Neural cell (in vitro differentiated cells): ENCODE data around the gene GPC1. TPM values are rescaled to one million over a fixed set of nuclear protein-coding genes. Genes with fewer than 3 reads are reported as not detected.

Experiments used
- H2AFZ ChIP-seq: fragments of 200-600, 300-800 bp; sonication (generic), shearing (Covaris generic); 2 replicates; pipeline ENCODE4 v1.6.0; 2014; ENCODE audit warnings: low read depth, mild to moderate bottlenecking, antibody characterized with exemption, low read length, moderate library complexity
- H3F3A ChIP-seq: fragments of 200-600 bp; shearing (Covaris generic); 2 replicates; pipeline ENCODE4 v1.6.1; 2016; ENCODE audit warnings: mild to moderate bottlenecking, moderate library complexity, mixed read lengths, antibody characterized with exemption, low read length; ENCODE audit not compliant: insufficient read depth, poor library complexity, severe bottlenecking
- H3K27ac ChIP-seq: fragments of 200-600, 300-800 bp; sonication (generic), shearing (Covaris generic); 2 replicates; pipeline ENCODE4 v1.5.1; 2014; ENCODE audit warnings: mild to moderate bottlenecking, low read length, moderate library complexity
- H3K27me3 ChIP-seq: fragments of 300-800, 200-600 bp; sonication (generic), shearing (Covaris generic); 2 replicates; pipeline ENCODE4 v1.6.0; 2014; ENCODE audit warnings: mild to moderate bottlenecking, low read depth, low read length, moderate library complexity; ENCODE audit not compliant: insufficient read depth
- H3K36me3 ChIP-seq: fragments of 300-800, 200-600 bp; sonication (generic), shearing (Covaris generic); 2 replicates; pipeline ENCODE4 v1.5.1; 2014; ENCODE audit warnings: mild to moderate bottlenecking, antibody characterized with exemption, low read length, moderate library complexity; ENCODE audit not compliant: insufficient read depth
- H3K4me2 ChIP-seq: fragments of 300-800, 200-600 bp; sonication (generic), shearing (Covaris generic); 2 replicates; pipeline ENCODE4 v1.6.0; 2014; ENCODE audit warnings: mild to moderate bottlenecking, low read length
- H3K4me3 ChIP-seq: fragments of 300-800, 200-600 bp; sonication (generic), shearing (Covaris generic); 2 replicates; pipeline ENCODE4 v1.5.1; 2014; ENCODE audit warnings: mild to moderate bottlenecking, low read length, moderate library complexity
- H3K79me2 ChIP-seq: fragments of 200-600 bp; shearing (Covaris generic); replicated peaks from 2 replicates; pipeline ENCODE4 v1.6.0; 2014; ENCODE audit warnings: mild to moderate bottlenecking, low read length, moderate library complexity; ENCODE audit not compliant: insufficient read depth
- H3K9ac ChIP-seq: fragments of 300-800, 200-600 bp; sonication (generic), shearing (Covaris generic); 2 replicates; pipeline ENCODE4 v1.6.1; 2016; ENCODE audit warnings: mild to moderate bottlenecking, low read length, mixed read lengths
- H3K9me2 ChIP-seq: fragments of 200-600 bp; shearing (Covaris generic); 2 replicates; pipeline ENCODE4 v1.6.1; 2016; ENCODE audit warnings: mild to moderate bottlenecking, low read length, mixed read lengths; ENCODE audit not compliant: insufficient read depth
- H3K9me3 ChIP-seq: fragments of 200-600, 300-800 bp; sonication (generic), shearing (Covaris generic); 2 replicates; pipeline ENCODE4 v1.6.1; 2016; ENCODE audit warnings: mild to moderate bottlenecking, mixed run types, low read length, moderate library complexity, mixed read lengths
- H4K20me1 ChIP-seq: fragments of 200-600 bp; shearing (Covaris generic); 2 replicates; pipeline ENCODE4 v1.6.1; 2016; ENCODE audit warnings: mild to moderate bottlenecking, mixed run types; ENCODE audit not compliant: insufficient read depth
- CTCF ChIP-seq: fragments of 450-650 bp; IDR thresholded peaks from 2 replicates; pipeline ENCODE4 v1.5.1; 2014; ENCODE audit warnings: antibody characterized with exemption, mild to moderate bottlenecking, moderate library complexity; ENCODE audit not compliant: poor library complexity, severe bottlenecking
- EP300 ChIP-seq: fragments of 450-650 bp; conservative IDR thresholded peaks from 2 replicates; pipeline ENCODE4 v1.6.1; 2014; ENCODE audit warnings: antibody characterized with exemption, mild to moderate bottlenecking, moderate library complexity; ENCODE audit not compliant: poor library complexity, severe bottlenecking
- EZH2 ChIP-seq: fragments of 200-600, 300-800 bp; shearing (Covaris generic), sonication (generic); IDR thresholded peaks from 2 replicates; pipeline ENCODE4 v1.6.1; 2014; ENCODE audit warnings: antibody characterized with exemption, low read length, borderline replicate concordance, mild to moderate bottlenecking; ENCODE audit not compliant: insufficient read depth, poor library complexity, severe bottlenecking
- MXI1 ChIP-seq: fragments of 450-650 bp; conservative IDR thresholded peaks from 2 replicates; pipeline ENCODE4 v1.6.1; 2014; ENCODE audit warnings: antibody characterized with exemption, mild to moderate bottlenecking; ENCODE audit not compliant: poor library complexity, severe bottlenecking
- POLR2AphosphoS5 ChIP-seq: IDR thresholded peaks from 2 replicates; pipeline ENCODE4 v1.6.1; 2012
- RAD21 ChIP-seq: fragments of 450-650 bp; conservative IDR thresholded peaks from 2 replicates; pipeline ENCODE4 v1.6.1; 2014; ENCODE audit warnings: antibody characterized with exemption, mild to moderate bottlenecking, moderate library complexity
- SMC3 ChIP-seq: fragments of 450-650 bp; conservative IDR thresholded peaks from 2 replicates; pipeline ENCODE4 v1.6.1; 2014; ENCODE audit warnings: antibody characterized with exemption, mild to moderate bottlenecking, moderate library complexity; ENCODE audit not compliant: poor library complexity
- TAF1 ChIP-seq: IDR thresholded peaks from 2 replicates; pipeline ENCODE4 v1.6.1; 2012; ENCODE audit warnings: low read depth
- polyA plus RNA-seq: library from polyadenylated mRNA; depleted of rRNA; stranded (reverse); fragments of >200 nt; gene quantifications from 2 replicates; pipeline ENCODE4 v1.2.3, GENCODE V29; 2014
- TF ChIP-seq, protein P1 (sequence below): IDR thresholded peaks from 2 replicates; pipeline ENCODE4 v1.6.1; 2012; ENCODE audit warnings: borderline replicate concordance

The GPC1 gene
- polyA plus RNA-seq, 1 donor from 2014 or later, result 74.0 TPM

DNA sequence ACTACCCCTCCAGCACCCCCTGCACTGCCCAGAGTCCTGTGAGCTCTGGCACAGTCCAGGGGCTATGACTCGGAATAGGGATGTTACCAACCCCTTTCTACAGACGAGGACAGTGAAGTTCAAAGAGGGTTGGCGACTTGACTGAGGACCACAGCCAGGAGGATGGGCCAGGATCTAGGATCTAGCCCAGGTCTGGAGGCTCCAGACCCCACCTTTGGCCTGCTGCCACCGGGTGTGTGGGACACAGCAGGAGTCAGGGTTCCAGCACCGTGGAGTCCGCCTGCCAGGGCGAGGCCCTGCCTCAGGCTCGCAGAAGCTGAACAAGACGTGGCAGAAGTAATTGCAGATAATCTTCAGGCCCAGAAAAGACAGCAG, 37.9 kb upstream of the GPC1 start:
- Histone ChIP-seq H2AFZ (no peak overlapping the region), H3K4me2 (no peak overlapping the region), H3K9ac (no peak overlapping the region), H3K4me3 (no peak overlapping the region), H3K79me2 (no peaks in the 10 kb centered on the region), H4K20me1 (no peaks in the 10 kb centered on the region), H3K36me3 (no peaks in the 10 kb centered on the region), H3K27me3 (no peaks in the 10 kb centered on the region), H3K9me2 (no peaks in the 10 kb centered on the region), H3K27ac (no peak overlapping the region), H3K9me3 (no peaks in the 10 kb centered on the region), H3F3A (no peaks in the 10 kb centered on the region)
- no peak for TF ChIP-seq EP300
- TF ChIP-seq MXI1, result no peak
- TF ChIP-seq SMC3, result no peak
- TF ChIP-seq CTCF, result no peak
- TF ChIP-seq POLR2AphosphoS5, result no peak
- no peak for TF ChIP-seq RAD21
- TF ChIP-seq, protein P1, sequence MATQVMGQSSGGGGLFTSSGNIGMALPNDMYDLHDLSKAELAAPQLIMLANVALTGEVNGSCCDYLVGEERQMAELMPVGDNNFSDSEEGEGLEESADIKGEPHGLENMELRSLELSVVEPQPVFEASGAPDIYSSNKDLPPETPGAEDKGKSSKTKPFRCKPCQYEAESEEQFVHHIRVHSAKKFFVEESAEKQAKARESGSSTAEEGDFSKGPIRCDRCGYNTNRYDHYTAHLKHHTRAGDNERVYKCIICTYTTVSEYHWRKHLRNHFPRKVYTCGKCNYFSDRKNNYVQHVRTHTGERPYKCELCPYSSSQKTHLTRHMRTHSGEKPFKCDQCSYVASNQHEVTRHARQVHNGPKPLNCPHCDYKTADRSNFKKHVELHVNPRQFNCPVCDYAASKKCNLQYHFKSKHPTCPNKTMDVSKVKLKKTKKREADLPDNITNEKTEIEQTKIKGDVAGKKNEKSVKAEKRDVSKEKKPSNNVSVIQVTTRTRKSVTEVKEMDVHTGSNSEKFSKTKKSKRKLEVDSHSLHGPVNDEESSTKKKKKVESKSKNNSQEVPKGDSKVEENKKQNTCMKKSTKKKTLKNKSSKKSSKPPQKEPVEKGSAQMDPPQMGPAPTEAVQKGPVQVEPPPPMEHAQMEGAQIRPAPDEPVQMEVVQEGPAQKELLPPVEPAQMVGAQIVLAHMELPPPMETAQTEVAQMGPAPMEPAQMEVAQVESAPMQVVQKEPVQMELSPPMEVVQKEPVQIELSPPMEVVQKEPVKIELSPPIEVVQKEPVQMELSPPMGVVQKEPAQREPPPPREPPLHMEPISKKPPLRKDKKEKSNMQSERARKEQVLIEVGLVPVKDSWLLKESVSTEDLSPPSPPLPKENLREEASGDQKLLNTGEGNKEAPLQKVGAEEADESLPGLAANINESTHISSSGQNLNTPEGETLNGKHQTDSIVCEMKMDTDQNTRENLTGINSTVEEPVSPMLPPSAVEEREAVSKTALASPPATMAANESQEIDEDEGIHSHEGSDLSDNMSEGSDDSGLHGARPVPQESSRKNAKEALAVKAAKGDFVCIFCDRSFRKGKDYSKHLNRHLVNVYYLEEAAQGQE, result no peak
- TF ChIP-seq TAF1, result no peak
- TF ChIP-seq EZH2, result no peak

DNA sequence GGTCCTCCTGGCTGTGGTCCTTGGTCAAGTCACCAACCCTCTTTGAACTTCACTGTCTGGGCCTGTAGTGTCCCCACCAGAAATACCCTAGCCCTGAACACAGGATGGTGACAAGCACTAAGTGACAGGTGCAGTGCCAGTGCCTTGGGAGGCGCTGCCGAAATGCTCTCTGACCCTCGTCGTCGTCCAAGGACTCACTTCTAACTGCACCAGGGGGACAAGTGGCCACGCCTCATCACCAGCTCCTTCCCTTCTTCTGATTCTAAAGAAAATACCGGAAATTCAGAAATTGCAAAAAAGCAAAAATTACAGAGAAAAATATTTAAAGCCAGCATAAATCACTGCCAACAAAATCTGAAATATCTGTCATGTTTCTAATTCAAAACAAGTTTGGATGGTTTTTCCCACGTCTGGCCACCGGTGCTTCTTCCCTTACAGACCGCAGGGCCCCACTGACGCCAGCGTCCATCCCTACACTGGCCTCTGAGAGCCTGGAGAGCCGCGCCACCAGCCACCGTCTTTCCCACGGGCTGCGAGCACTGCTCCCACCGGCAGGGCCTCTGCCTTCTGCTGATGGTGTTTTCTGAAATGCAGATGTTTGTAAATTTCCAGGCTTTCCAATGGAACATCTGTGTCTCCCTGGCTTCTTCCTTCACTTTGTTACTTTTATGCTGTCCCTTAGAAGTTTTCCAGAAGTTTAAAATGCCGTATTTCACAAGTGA, 37.4 kb upstream of the GPC1 start:
- Histone ChIP-seq H3K4me3 (no peak overlapping the region), H4K20me1 (no peaks in the 10 kb centered on the region), H3K9me3 (no peaks in the 10 kb centered on the region), H3K9ac (no peak overlapping the region), H2AFZ (no peak overlapping the region), H3K4me2 (no peak overlapping the region), H3K27me3 (no peaks in the 10 kb centered on the region), H3K79me2 (no peaks in the 10 kb centered on the region), H3F3A (no peaks in the 10 kb centered on the region), H3K27ac (no peak overlapping the region), H3K36me3 (no peaks in the 10 kb centered on the region), H3K9me2 (no peaks in the 10 kb centered on the region)
- TF ChIP-seq RAD21 (no peak), EP300 (no peak), EZH2 (no peak), MXI1 (no peak), TAF1 (no peak), POLR2AphosphoS5 (no peak), CTCF (no peak), SMC3 (no peak)
- TF ChIP-seq, protein P1, result no peak
